HTR-8/SVneo (cell line): Measurements from ENCODE around the gene DSCAM.
"Not testable (repeated sequence)": the region's sequence is repeated elsewhere in the genome, so short reads cannot be mapped to it uniquely, and the experiment has no call there.

Experiments
- DNase-seq: peaks from one replicate; pipeline ENCODE4 v3.0.0; 2011; ENCODE audit warnings: low spot score, mixed read lengths; ENCODE audit not compliant: insufficient read length
- FAIRE-seq: peaks from 2 replicates; lab custom pipeline; 2011; peaks lifted over from hg19 to GRCh38; lab: Jason Lieb, UNC

DSCAM gene

GRCh38 chr21:40504825-40505224, 342.1 kb downstream of the DSCAM start:
- FAIRE-seq (no peak), DNase-seq (no peak)

- FAIRE-seq (no peak), DNase-seq (no peak)
These were observed 350.8 kb downstream of the DSCAM start for GRCh38 chr21:40496116-40496515.

GRCh38 chr21:40490408-40490807, 356.6 kb downstream of the DSCAM start:
- no peak for FAIRE-seq

GRCh38 chr21:40489001-40489400, 358.0 kb downstream of the DSCAM start:
- DNase-seq (no peak), FAIRE-seq (no peak)

More at GRCh38 chr21:40490408-40490807, 356.6 kb downstream of the DSCAM start:
- DNase-seq = no peak

- FAIRE-seq = no peak
- DNase-seq = no peak
These were observed 365.2 kb downstream of the DSCAM start for GRCh38 chr21:40481764-40482163.

- DNase-seq (no peak), FAIRE-seq (no peak)
These were observed 372.4 kb downstream of the DSCAM start for GRCh38 chr21:40474513-40474912.

- FAIRE-seq (no peak), DNase-seq (no peak)
These were observed 374.9 kb downstream of the DSCAM start for GRCh38 chr21:40472013-40472412.

GRCh38 chr21:40471103-40471502, 375.9 kb downstream of the DSCAM start:
- DNase-seq (no peak), FAIRE-seq (no peak)

GRCh38 chr21:40466893-40467483, 380.0 kb downstream of the DSCAM start:
- FAIRE-seq (no peak), DNase-seq (no peak)

- FAIRE-seq (no peak), DNase-seq (no peak)
These were observed 381.6 kb downstream of the DSCAM start for GRCh38 chr21:40465382-40465781.

- no peak for FAIRE-seq
- DNase-seq = no peak
These were observed 383.8 kb downstream of the DSCAM start for GRCh38 chr21:40463176-40463575.

GRCh38 chr21:40461008-40461407, 385.9 kb downstream of the DSCAM start:
- FAIRE-seq = no peak
- no peak for DNase-seq

GRCh38 chr21:40457741-40458140, 389.2 kb downstream of the DSCAM start:
- DNase-seq (no peak), FAIRE-seq (no peak)

GRCh38 chr21:40454057-40454456, 392.9 kb downstream of the DSCAM start:
- FAIRE-seq = no peak

GRCh38 chr21:40453183-40453582, 393.8 kb downstream of the DSCAM start:
- no peak for DNase-seq
- FAIRE-seq = no peak

More at GRCh38 chr21:40454057-40454456, 392.9 kb downstream of the DSCAM start:
- no peak for DNase-seq

- no peak for DNase-seq
- no peak for FAIRE-seq
These were observed 394.4 kb downstream of the DSCAM start for GRCh38 chr21:40452548-40452947.

- no peak for FAIRE-seq
- no peak for DNase-seq
These were observed 399.9 kb downstream of the DSCAM start for GRCh38 chr21:40447016-40447415.

- no peak for FAIRE-seq
- no peak for DNase-seq
These were observed 401.5 kb downstream of the DSCAM start for GRCh38 chr21:40445349-40445921.

- FAIRE-seq, DNase-seq: not testable (repeated sequence)
These were observed 407.4 kb downstream of the DSCAM start for GRCh38 chr21:40439581-40439980.

GRCh38 chr21:40438616-40439015, 408.3 kb downstream of the DSCAM start:
- no peak for DNase-seq
- no peak for FAIRE-seq

- FAIRE-seq (no peak), DNase-seq (no peak)
These were observed 410.7 kb downstream of the DSCAM start for GRCh38 chr21:40436261-40436660.

- FAIRE-seq (no peak), DNase-seq (no peak)
These were observed 413.4 kb downstream of the DSCAM start for GRCh38 chr21:40433538-40433937.
